Measurements from ENCODE around the gene MMP24. TPM values are rescaled to one million over a fixed set of nuclear protein-coding genes. Genes with fewer than 3 reads are reported as not detected.
A peak's percentile ranks its signal among the peaks of the same experiment; 100 is the strongest.

Gene MMP24
- polyA plus RNA-seq, 1 of the 3 experiments (the other 2 are of a cell fraction), result 18.1 TPM

GRCh38 chr20:35276408-35276807, 49.9 kb downstream of the MMP24 start:
- H3K9me2 ChIP-seq, result no peaks in the 10 kb centered on the region
- H3K4me3 ChIP-seq (ENCODE audit: low read depth in 2 of 2, low read length in 1 of 2), result peak overlapping the region; percentile 75 to 85
- H3K9ac ChIP-seq, result peak overlapping the region; percentile 83
- H3K9me3 ChIP-seq, result no peaks in the 10 kb centered on the region
- H3K27me3 ChIP-seq (ENCODE audit: insufficient read depth), result no peaks in the 10 kb centered on the region
- ChIA-PET CTCF (interaction anchor here (0.9 to 1.7 kb wide), 4 partner anchors 10 to 180 kb away, joined by 3 to 7 read pairs (median 3); no protein-coding TSS in a partner anchor), POLR2A (interaction anchor here (0.6 kb wide), 1 partner anchor 178 kb away, joined by 5 read pairs; no protein-coding TSS in a partner anchor)
- peaks cover 36 to 49% of the 10 kb centered on the region in 2 experiments for H3K36me3 ChIP-seq (replicated peaks in 1 of 2; ENCODE audit: control insufficient read depth in 1 of 2, insufficient read depth in 2 of 2, low read length in 1 of 2)
- H3K27ac ChIP-seq (ENCODE audit: low read depth in 2 of 2, low read length in 1 of 2), result peak overlapping the region; percentile 51 to 90; a peak in 2 of 4 replicates
- H4K20me1 ChIP-seq (ENCODE audit: insufficient read depth), result no peaks in the 10 kb centered on the region
- peaks cover 37% of the 10 kb centered on the region for H3F3A ChIP-seq (replicated peaks; ENCODE audit: insufficient read depth)
- no peak for TF ChIP-seq MAX (IDR thresholded peaks at IDR 0.05; ENCODE audit: low read depth)
- no peak for TF ChIP-seq REST (IDR thresholded peaks at IDR 0.05; ENCODE audit: low read depth, low read length)
- TF ChIP-seq IRF3 (IDR thresholded peaks at IDR 0.05; ENCODE audit: low read depth, low read length), result no peak
- no peak for TF ChIP-seq MXI1 (IDR thresholded peaks at IDR 0.05; ENCODE audit: low read depth, low read length)
- no peak for TF ChIP-seq RAD21 (IDR thresholded peaks at IDR 0.05; ENCODE audit: low read length)
- TF ChIP-seq USF1 (IDR thresholded peaks at IDR 0.05; ENCODE audit: borderline replicate concordance, low read depth), result no peak
- no peak for TF ChIP-seq ZBTB33 (IDR thresholded peaks at IDR 0.05; ENCODE audit: borderline replicate concordance, low read depth)
- TF ChIP-seq GATA2 (CRISPR knock-in tag; IDR thresholded peaks at IDR 0.05), result no peak
- TF ChIP-seq YY1 (IDR thresholded peaks at IDR 0.05; ENCODE audit: low read depth), result no peak
- no peak for TF ChIP-seq FOXM1 (IDR thresholded peaks at IDR 0.05; ENCODE audit: low read depth)
- WGBS (ENCODE audit: low lambda C conversion rate), result 87% methylated on average over 5 of the region's 6 CpGs
- H3K4me2 ChIP-seq, result peak overlapping the region; percentile 97
- peaks cover 34% of the 10 kb centered on the region for H3K79me2 ChIP-seq (ENCODE audit: insufficient read depth)
- no peak overlapping the region for H2AFZ ChIP-seq (ENCODE audit: low read depth)
- H3K4me1 ChIP-seq (ENCODE audit: control insufficient read depth in 1 of 2, insufficient read depth in 2 of 2, low read depth in 1 of 2, low read length in 1 of 2), result peaks cover 6 to 38% of the 10 kb centered on the region in 2 experiments; a peak in 2 of 4 replicates
- DNase-seq, result no peak

All from SK-N-SH (cell line).